Osteoblast (primary cell): ENCODE measurements around the gene EFR3B. TPM values are rescaled to one million over a fixed set of nuclear protein-coding genes. Genes with fewer than 3 reads are reported as not detected.

ENCODE experiments used
- DNase-seq: peaks from one replicate; pipeline ENCODE4 v3.0.0; 2011; ENCODE audit warnings: low spot score, mixed read lengths; ENCODE audit not compliant: insufficient read length; ENCODE audit errors: missing footprints
- H2AFZ ChIP-seq: 2 replicates; pipeline ENCODE4 v1.6.0; 2011; ENCODE audit warnings: mild to moderate bottlenecking, low read length
- H3K27ac ChIP-seq: 2 replicates; pipeline ENCODE4 v1.5.1; 2011; ENCODE audit warnings: mild to moderate bottlenecking, low read depth, low read length, moderate library complexity
- H3K27me3 ChIP-seq: 2 replicates; pipeline ENCODE4 v1.6.0; 2012; ENCODE audit warnings: mild to moderate bottlenecking, control low read depth, inconsistent platforms, low read length, moderate library complexity; ENCODE audit not compliant: insufficient read depth
- H3K36me3 ChIP-seq: 2 replicates; pipeline ENCODE4 v1.5.1; 2011; ENCODE audit warnings: mild to moderate bottlenecking, low read length, control low read depth, moderate library complexity; ENCODE audit not compliant: insufficient read depth
- H3K4me1 ChIP-seq: 2 replicates; pipeline ENCODE4 v1.5.1; 2011; ENCODE audit warnings: mild to moderate bottlenecking, low read length, control low read depth, moderate library complexity; ENCODE audit not compliant: insufficient read depth
- H3K4me2 ChIP-seq: 2 replicates; pipeline ENCODE4 v1.6.0; 2011; ENCODE audit warnings: mild to moderate bottlenecking, low read length; ENCODE audit not compliant: insufficient read depth
- H3K4me3 ChIP-seq: fragments of 200-600 bp; sonication (generic); 3 replicates; pipeline ENCODE4 v1.5.1; 2012; ENCODE audit warnings: mild to moderate bottlenecking, low read length, inconsistent platforms; ENCODE audit not compliant: insufficient read depth
- H3K79me2 ChIP-seq: 2 replicates; pipeline ENCODE4 v1.6.0; 2012; ENCODE audit warnings: mild to moderate bottlenecking, low read length, control low read depth, inconsistent platforms; ENCODE audit not compliant: insufficient read depth
- H3K9me3 ChIP-seq: 2 replicates; pipeline ENCODE4 v1.5.1; 2011; ENCODE audit warnings: low read depth, low read length, control low read depth
- H4K20me1 ChIP-seq: 2 replicates; pipeline ENCODE4 v1.6.0; 2012; ENCODE audit warnings: mild to moderate bottlenecking, low read length, control low read depth; ENCODE audit not compliant: insufficient read depth
- total RNA-seq: library from RNA; depleted of rRNA; stranded (reverse); fragments of >200 nt; gene quantifications from 2 replicates; pipeline ENCODE4 v1.2.3, GENCODE V29; 2012
- TF ChIP-seq, protein P1 (sequence below): IDR thresholded peaks from 2 replicates; pipeline ENCODE4 v1.5.1; 2011; ENCODE audit warnings: mild to moderate bottlenecking, low read depth, low read length, moderate library complexity; ENCODE audit errors: extremely low read depth

Gene EFR3B
- total RNA-seq, 1 donor: 0.72 TPM

DNA sequence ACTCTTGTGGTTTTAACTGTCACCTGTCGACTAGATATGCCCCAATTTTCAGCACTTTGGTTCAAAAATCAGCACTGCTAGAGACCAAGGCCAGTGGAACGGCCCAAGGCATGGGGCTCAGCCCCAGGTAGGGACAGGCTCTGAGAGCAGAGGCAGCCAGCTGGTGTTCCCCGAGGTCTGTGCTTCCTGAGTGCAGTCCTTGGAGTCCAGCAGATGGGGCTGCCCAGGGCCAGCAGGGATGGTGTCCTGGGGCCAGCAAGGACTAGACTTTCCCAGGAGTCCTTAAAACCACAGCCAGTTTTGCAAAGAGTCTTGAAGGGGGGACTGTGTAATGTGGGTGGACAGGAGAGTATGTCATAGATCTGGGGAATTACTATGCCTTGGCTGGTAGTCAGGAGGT, 70.2 kb downstream of the EFR3B start:
- no peaks in the 10 kb centered on the region for H4K20me1 ChIP-seq
- H3K27ac ChIP-seq: no peak overlapping the region
- H3K4me1 ChIP-seq: no peaks in the 10 kb centered on the region
- H3K9me3 ChIP-seq: no peaks in the 10 kb centered on the region
- H3K27me3 ChIP-seq: no peaks in the 10 kb centered on the region
- DNase-seq: no peak
- H3K36me3 ChIP-seq: no peaks in the 10 kb centered on the region
- H3K4me3 ChIP-seq: no peak overlapping the region
- H3K4me2 ChIP-seq: no peak overlapping the region
- H2AFZ ChIP-seq: no peak overlapping the region
- no peaks in the 10 kb centered on the region for H3K79me2 ChIP-seq
- TF ChIP-seq, protein P1, sequence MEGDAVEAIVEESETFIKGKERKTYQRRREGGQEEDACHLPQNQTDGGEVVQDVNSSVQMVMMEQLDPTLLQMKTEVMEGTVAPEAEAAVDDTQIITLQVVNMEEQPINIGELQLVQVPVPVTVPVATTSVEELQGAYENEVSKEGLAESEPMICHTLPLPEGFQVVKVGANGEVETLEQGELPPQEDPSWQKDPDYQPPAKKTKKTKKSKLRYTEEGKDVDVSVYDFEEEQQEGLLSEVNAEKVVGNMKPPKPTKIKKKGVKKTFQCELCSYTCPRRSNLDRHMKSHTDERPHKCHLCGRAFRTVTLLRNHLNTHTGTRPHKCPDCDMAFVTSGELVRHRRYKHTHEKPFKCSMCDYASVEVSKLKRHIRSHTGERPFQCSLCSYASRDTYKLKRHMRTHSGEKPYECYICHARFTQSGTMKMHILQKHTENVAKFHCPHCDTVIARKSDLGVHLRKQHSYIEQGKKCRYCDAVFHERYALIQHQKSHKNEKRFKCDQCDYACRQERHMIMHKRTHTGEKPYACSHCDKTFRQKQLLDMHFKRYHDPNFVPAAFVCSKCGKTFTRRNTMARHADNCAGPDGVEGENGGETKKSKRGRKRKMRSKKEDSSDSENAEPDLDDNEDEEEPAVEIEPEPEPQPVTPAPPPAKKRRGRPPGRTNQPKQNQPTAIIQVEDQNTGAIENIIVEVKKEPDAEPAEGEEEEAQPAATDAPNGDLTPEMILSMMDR: no peak

DNA sequence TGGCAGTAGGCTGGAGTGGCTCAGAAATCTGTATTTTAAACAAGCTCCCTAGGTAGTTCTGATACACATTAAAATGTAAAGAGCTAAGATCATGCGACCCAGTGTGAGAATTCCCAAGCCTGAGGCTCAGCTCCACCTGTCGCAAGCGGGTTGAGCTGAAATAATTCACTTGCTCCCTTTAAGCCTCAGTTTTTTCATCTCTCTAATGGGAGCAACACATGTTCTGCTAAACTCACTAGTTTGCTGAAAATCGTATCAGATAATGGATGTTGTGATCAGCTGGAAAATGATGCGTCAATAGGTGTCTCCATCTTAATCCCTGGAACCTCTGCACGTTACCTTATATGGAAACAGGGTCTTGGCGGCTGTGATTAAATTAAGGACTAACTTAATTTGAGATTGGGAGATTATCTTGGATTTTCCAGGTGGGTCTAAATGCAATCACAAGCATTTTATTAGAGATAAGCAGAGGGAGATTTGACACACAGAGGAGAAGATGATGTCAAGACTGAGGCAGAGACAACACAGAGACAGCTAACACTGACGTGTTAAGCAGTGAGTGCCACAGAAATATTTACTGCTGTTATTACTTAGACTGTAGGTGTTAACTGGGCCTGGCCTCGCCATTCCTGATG, 73.5 kb downstream of the EFR3B start:
- TF ChIP-seq, protein P1: no peak
- Histone ChIP-seq H4K20me1 (no peaks in the 10 kb centered on the region), H3K4me3 (no peak overlapping the region), H3K4me1 (no peaks in the 10 kb centered on the region), H3K9me3 (no peaks in the 10 kb centered on the region), H3K4me2 (no peak overlapping the region), H3K27ac (no peak overlapping the region), H3K79me2 (no peaks in the 10 kb centered on the region), H2AFZ (no peak overlapping the region), H3K27me3 (no peaks in the 10 kb centered on the region), H3K36me3 (no peaks in the 10 kb centered on the region)
- no peak for DNase-seq

DNA sequence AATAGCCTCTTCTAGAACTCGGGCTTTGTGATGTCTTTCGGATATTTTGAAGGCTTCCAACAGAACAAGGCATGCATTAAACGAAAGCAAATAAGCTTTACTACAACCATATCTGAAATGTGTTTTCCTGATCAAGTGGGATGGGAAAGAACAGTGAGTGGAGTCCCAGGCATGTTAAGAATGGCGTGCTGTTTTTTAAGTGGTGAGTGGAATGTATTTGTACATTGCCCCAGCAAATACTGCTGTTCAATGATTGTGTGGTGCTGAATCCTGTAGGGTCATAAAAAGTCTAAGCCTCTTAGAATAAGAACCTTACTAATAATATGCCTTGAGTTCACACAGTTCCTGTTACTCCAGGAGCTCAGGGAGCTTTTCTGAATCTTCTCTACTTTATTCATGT, 74.0 kb downstream of the EFR3B start:
- no peaks in the 10 kb centered on the region for H4K20me1 ChIP-seq
- no peaks in the 10 kb centered on the region for H3K9me3 ChIP-seq
- no peak overlapping the region for H2AFZ ChIP-seq
- H3K79me2 ChIP-seq: no peaks in the 10 kb centered on the region
- H3K4me1 ChIP-seq: no peaks in the 10 kb centered on the region
- H3K27ac ChIP-seq: no peak overlapping the region
- no peaks in the 10 kb centered on the region for H3K36me3 ChIP-seq
- H3K27me3 ChIP-seq: no peaks in the 10 kb centered on the region
- TF ChIP-seq, protein P1: no peak
- H3K4me2 ChIP-seq: no peak overlapping the region
- DNase-seq: no peak
- no peak overlapping the region for H3K4me3 ChIP-seq

DNA sequence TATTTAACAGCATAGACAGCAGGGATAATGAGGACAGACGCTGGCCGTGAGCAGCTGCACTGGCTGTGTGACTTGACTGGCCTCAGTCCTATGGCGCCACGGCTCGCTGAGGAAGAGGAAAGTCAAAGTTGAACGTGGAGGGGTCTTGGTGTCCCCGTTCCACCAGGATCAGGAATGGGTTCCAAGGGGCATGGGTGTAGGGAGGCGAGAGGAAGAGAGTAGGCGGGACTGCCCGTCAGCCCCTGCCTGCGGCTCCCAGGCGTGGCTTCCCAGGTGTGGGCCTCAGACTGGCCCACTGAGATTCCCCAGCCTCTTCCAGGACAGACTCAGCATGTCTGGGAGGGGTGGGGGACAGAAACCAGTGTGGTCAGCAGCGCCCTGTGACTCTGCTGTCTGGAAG, 75.1 kb downstream of the EFR3B start:
- Histone ChIP-seq H3K27me3 (no peaks in the 10 kb centered on the region), H3K79me2 (no peaks in the 10 kb centered on the region), H3K4me2 (no peak overlapping the region), H3K36me3 (no peaks in the 10 kb centered on the region), H3K4me1 (no peaks in the 10 kb centered on the region), H3K9me3 (no peaks in the 10 kb centered on the region), H4K20me1 (no peaks in the 10 kb centered on the region), H3K4me3 (no peak overlapping the region), H3K27ac (no peak overlapping the region), H2AFZ (no peak overlapping the region)
- TF ChIP-seq, protein P1: no peak
- no peak for DNase-seq
